Activated CD4-positive, alpha-beta T cell treated with anti-CD3 and anti-CD28 coated beads, Interleukin-2, amount 50 U/mL, for 48 hours (primary cell): ENCODE data around the gene TBX19.
"Not testable (repeated sequence)": the region's sequence is repeated elsewhere in the genome, so short reads cannot be mapped to it uniquely, and the experiment has no call there.

ENCODE experiments used
- DNase-seq, 2 experiments: peaks; one replicate each; pipeline ENCODE4 v3.0.0-alpha.2; 2020

Gene TBX19

DNA sequence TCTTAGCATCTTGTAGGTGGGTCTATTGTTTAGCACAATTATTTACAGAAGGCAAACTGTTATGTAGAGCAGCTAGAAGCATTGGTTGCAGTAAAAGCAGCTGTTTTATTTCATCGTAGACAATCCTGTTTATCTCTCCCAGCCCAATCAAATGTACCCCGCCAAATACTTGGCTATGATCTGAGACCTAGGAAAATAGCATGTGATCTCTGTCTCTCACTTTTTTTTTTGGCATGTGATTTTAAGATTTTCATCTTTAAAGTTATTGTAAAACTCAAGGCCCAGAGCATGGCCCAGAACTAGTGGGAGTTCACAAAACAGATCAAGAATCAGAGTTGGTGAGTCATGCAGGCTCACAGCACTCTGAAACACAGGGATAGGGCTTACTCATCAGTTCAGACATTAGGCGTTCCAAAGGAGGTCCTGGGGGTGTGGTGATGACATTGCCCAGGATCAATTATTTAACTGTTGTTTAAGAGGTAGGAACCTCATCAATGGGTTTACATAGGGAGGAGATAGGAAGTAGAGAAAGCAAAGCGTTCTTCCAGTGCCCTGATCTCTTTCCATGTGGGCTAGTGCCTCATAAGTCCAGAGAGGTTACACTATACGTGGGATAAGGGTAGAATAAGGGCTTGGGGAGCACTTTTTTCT lies 40.2 kb downstream of the TBX19 start:
- DNase-seq = peak; percentile 10 to 32

DNA sequence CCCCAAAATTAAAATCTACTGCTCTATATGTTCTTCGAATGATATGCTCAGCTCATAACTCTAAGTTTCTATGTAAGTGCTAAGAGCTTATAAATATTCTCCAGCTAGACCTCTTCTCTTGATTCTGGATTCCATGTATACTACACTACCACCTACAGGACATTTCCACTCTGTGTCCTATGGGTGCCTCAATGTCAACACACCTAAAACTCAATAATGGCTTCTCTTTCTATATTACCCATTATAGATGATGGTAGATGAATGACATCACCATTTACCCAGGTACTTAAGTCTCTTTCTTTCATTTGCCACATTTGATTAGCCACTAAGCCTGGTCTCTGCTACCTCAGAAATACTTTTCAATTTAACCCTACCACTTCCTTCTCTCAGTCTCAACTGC lies 41.3 kb downstream of the TBX19 start:
- no peak for DNase-seq

DNA sequence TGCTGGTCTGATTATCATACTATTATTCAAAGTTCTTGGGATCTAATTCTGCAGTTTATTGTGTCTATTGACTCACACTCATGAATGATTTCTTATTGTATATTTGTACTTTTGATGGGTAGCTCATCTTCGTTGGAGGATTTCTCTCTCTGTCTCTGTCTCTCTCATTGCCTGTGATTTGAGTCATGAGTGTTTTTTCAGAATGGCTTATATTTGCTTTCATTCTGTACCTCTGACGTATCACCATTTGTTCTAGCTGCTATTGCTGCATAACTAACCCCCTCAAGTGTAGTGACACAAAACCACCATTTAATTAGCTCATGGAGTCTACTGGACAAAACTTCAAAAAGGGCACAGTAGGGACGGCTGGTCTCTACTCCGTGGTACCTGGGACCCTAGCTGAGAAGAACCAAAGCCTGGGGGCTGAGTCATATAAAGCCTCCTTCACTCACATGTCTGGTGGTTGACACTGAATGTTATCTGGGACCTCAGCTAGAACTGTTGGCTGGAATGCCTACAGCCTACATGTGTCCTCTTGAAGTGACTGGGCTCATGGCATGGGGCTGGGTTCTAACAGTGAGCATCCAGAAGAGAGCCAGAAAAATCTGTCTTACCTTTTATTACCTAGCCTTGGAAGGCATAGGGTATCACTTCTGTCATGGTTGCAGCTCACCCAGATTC lies 44.2 kb downstream of the TBX19 start:
- DNase-seq = no peak

DNA sequence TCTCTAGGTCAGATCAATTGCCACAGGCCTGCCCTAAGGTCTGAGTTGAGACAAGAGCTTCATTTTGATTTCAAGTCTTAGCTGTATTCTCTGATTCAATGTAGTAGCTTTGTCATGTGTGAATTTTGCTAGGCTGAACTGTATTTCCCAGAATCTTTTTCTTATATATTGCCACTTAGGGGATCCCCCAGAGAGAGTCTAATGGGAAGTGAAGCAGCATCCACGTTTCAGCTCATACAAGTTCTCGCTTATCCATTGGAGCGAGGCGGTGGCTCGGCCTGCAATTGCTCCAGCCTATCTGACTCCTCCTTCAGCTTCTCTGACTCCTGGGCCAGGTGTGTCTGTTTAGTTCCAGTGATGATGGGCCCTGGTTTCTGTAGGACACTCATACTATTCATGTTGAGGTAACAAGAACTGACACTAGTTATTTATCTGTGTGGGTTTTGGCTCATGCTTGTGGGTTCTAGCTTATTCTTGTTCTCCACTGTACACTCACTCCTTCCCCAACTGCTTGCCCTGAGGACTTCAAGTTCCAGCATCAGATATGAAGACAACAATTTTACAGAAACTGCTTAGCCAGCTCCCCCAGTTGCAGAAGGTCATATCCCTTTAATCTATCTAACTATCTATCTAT lies 48.2 kb downstream of the TBX19 start:
- DNase-seq = no peak

DNA sequence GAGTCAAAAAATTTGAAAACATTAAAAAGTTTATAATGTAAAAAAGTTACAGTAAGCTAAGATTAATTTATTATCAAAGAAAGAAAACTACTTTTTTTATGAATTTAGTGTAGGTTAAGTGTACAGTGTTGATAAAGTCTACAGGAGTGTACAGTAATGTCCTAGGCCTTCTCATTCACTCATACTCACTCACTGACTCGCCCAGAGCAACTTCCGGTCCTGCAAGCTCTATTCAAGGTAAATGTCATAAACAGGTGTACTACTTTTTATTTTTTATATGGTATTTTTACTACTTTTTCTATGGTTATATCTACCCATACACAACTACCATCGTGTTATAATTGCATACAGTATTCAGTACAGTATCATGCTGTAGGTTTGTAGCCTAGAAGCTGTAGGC lies 49.6 kb downstream of the TBX19 start:
- no peak for DNase-seq

DNA sequence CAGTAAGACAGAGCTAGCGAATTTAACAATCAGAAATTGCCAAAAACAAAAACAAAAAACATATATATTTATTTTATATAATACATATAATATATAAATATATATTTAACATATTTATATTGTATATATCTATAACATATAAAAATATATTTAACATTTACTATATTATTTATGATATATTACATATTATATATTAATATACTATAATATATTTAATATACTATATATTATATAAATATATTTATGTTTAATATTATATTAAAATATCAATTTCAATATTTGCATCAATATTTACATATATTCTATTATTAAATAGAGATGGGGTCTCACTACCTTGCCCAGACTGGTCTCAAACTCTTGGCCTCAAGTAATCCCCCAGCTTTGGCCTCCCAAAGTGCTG lies 50.9 kb downstream of the TBX19 start:
- no peak for DNase-seq

DNA sequence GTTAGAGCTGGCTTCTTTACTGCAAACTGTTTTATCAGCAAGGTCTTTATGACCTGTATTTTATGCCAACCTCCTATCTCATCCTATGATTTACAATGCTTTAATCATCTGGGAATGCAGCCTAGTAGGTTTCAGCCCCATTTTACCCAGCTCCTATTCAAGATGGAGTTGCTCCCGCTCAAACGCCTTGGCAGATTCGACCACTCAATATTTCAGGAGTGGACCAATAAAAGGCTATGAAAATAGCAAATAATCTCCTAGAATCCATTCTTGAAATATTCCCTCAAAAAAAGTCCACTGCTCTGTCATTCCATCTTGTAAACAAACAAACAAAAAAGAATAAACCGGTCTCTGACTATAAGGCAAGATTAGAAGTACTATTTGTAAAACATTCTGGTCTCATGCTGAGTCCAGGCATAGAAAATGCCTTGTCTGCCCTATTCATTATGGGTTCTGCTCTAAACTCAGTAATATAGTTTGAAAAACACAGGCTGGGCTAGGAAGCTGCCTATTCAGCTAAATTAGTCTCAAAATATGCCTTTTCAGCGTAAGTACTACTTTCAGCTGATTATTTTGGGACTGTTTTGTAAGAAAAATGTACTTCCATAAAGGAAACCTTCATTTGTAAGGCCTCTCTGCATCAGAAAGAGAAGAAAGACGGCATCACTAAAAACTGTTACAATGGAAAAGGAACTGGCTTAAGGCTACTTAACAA lies 53.0 kb downstream of the TBX19 start:
- DNase-seq = no peak

DNA sequence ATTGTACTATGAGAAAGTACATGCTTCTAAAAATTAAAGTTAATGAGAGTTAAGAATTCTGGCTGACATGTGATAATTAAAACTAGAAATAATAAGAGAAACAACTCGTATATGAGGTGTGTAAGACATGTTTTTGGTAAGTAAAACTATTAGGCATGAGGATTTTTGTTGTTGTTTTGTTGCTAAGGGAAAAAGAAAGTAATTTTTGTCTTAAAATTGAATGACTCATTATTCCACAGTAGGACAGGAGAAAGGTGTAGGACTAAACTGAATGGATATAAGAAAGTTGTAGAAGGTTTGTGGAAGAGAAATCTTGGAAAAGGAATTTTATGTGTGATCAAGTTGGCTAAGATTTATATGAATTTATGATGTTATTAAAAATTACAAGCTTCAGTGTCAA lies 54.8 kb downstream of the TBX19 start:
- DNase-seq = no peak

DNA sequence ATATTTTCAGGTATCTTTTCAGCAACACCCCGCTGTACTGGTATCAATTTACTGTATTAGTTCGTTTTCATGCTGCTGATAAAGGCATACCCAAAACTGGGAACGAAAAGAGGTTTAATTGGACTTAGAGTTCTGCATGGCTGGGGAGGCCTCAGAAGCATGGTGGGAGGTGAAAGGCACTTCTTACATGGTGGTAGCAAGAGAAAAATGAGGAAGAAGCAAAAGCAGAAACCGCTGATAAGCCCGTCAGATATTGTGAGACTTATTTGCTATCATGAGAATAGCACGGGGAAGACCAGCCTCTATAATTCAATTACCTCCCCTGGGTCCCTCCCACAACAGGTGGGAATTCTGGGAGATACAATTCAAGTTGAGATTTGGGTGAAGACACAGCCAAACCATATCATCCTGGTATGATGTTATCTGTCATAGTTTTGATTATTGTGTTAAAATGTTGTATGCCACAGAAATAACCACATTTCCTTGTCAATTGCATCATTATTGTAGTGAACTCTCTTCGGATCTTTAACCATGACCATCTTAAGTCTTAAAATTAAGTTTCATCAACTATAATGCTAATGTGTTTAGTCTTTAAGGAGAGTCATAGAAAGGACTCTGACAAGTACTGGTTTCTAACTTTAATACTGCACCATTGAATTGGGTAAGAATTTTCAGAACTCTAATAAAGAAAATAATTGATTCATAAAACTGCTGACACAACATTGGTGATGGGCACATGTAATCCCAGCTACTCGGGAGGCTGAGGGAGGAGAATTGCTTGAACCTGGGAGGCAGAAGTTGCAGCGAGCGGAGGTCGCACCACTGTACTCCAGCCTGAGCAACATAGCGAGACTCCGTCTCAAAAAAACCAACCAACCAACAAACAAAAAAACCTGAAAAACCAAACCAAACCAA lies 58.2 kb downstream of the TBX19 start:
- no peak for DNase-seq

DNA sequence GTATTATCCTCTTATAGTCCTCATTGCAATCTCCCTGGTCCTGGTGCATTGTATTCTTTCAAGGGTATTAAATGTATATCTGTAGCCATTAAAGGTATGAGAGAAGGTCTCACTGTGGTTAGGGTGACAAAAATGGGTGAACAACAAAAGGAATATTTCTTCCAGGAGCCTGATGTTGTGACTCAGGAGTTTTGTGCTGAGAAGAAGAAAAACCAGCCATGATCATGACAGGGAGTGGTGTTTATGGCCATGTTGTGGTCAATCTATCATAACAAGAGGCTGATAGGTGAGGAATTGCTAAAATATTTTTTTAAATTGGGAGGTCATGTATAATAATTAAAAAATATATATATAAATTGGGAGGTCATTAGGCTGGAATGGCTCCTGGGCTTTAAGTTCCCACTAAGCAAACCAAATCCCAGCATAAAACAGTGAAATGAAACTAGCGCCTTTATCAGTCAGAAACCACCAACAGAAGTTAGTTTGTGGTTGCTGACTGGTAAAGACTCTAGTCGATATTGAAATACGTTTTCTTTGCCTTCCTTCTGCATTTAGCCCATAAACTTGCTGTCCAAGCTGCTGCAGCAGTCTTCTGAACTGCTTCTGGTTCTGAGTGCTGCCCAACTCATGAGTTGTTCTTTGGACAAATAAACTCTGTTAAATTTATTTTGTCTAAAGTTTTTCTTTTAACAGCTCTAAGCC lies 60.3 kb downstream of the TBX19 start:
- no peak for DNase-seq

DNA sequence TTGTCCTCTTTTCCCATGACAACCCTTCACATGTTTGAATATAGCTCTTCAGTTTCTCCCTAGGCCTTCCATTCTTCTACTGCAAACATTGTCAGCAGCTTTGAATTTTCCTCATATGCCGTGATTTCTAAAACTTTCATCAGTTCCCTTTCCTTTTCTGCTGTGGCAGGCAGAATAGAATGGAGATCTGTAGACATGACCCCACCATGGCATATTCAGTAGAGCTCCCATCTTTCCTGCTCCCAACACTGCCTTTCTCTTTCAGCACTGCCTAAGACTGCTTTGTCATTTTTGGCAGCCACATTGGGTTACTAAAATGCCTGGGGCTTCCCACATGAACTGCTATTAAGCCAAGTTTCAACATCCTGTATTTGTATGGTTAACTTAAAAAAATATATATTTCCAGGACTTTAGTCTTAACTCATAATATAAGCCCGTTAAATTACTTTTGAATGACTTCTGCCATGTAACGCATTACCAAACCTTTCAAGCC lies 60.9 kb downstream of the TBX19 start:
- DNase-seq = no peak

DNA sequence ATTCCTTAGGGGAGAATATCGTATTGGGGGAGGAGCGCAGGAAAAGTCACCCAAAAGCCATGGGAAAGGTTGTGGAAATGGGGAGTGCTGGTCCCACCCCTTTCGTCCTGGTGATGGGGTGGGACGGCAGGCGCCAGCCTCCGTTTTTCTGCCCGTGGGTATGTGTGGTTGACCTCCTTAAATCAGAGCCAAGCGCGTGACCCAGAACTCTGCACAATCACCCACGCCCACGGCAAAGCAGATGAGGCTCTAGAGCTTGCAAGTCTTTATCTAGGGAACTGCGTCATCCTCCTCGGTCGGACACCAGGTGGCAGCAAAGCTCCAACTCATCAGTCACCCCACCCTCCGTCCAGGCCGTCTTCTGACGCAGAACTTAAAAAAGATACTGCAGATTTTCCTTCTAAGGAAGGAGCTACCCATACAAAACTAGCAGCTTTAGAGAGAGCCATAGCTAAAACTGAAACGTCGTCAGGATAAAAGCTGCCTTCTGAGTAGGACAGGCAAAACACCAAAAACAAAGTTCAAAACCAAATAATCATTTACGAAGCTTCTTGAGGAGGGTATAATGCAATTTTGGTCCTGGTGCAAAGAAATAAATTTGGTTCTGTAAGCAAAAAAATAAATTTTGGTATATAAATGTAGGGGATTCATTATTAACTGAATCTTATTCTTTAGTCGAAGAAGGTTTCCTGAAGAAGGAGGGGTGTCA lies 62.0 kb downstream of the TBX19 start:
- peak; percentile 87 to 90 for DNase-seq

DNA sequence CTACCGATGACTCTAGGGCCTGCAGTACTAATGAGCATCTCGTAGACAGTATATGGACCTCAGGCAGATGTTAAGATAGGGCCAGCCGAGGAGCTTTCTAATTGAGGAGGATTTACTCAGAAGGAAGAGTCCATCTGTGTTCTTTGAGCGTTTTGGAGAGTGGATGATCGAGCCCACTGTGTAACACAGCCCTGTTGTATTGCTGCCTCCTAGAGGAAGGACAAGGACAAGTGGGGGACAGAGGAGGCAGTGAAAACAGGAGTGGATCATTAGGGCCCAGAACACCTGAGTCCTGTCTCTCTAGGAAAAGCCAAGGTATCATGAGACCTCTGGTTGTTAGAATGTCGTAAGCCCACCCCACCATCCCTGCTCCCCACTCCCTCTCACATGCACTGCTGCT lies 62.9 kb downstream of the TBX19 start:
- no peak for DNase-seq

DNA sequence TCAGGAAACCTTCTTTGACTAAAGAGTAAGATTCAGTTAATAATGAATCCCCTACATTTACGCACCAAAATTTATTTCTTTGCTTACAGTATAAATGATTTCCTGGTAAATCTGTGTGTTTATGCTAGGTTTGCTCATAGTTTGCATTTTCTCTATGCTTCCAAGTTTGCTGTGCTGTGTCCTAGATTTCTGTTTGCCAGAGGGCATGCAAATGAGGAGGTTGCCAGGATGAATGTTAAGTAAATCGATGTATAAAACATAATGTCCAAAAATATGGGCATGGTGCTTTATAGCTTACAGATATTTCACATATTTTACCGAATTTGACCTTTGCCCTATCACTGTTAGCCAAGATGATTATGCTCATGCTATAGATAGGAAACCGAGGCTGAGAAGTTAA lies 63.8 kb downstream of the TBX19 start:
- no peak for DNase-seq

DNA sequence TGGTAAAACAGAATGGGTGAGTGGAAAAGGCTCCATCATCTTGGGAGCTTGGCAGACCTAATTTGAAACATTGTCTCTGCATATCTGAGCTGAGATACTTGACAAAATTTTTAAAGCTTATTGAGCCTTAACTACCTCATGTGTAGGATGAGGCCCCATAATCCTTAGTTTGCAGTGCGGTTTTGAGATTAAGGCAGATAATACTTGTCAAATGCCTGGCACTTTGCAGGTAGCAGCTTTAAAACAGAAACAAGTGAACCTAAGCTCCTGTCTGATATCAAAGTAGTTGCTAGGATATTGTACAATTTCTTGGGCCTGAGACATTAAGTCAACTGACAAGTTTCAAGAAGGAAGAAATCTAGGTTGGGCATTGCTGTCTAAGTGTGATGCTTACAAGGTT lies 65.3 kb downstream of the TBX19 start:
- no peak for DNase-seq

DNA sequence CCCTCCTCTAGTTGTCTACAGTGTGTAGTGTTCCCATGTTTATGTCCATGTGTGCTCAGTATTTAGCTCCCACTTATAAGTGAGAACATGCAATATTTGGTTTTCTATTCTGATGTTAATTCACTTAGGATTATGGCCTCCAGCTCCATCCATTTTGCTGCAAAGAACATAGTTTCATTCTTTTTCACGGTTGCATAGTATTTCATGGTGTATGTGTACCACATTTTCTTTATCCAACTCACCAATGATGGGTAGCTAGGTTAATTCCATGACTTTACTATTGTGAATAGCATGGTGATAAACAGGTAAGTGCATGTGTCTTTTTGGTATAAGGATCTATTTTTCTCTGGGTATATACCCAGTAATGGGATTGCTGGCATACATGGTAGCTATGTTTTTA lies 67.0 kb downstream of the TBX19 start:
- no peak for DNase-seq

DNA sequence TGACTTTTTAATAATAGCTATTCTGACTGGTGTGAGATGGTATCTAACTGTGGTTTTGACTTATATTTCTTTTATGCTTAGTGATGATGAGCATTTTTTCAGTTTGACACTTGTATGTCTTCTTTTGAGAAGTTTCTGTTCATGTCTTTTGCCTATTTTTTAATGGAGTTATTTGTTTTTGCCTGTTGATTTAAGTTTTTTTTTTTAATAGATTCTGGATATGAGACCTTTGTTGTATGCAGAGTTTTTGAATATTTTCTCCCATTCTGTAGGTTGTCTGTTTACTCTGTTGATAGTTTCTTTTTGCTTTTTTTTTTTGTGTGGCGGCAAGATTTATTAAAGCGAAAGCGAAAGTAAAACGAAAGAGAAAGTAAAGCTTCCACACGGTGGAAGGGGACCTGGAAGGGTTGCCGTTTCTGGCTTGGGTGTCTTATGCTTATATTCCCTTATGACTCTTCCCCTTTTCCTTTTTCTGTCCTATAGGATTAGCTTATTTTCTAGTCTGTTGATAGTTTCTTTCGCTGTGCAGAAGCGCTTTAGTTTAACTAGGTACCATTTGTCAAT lies 67.6 kb downstream of the TBX19 start:
- no peak for DNase-seq

DNA sequence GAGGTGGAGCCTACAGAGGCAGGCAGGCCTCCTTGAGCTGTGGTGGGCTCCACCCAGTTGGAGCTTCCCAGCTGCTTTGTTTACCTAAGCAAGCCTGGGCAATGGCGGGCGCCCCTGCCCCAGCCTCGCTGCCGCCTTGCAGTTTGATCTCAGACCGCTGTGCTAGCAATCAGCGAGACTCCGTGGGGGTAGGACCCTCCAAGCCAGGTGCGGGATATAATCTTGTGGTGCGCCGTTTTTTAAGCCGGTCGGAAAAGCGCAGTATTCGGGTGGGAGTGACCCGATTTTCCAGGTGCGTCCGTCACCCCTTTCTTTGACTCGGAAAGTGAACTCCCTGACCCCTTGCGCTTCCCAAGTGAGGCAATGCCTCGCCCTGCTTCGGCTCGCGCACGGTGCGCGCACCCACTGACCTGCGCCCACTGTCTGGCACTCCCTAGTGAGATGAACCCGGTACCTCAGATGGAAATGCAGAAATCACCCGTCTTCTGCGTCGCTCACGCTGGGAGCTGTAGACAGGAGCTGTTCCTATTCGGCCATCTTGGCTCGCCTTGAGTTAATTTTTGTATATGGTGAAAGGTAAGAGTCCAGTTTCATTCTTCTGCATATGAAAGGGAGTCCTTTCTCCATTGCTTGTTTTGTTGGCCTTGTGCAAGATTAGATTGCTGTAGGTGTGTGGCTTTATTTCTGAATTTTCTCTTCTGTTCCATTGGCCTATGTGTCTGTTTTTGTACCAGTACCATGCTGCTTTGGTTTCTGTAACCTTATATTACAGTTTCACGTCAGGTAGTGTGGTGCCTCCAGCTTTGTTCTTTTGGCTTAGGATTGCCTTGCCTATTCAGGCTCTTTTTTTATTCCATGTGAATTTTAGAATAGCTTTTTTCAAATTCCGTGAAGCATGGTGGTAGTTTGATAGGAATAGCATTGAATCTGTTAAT lies 73.9 kb downstream of the TBX19 start:
- DNase-seq = not testable (repeated sequence)

DNA sequence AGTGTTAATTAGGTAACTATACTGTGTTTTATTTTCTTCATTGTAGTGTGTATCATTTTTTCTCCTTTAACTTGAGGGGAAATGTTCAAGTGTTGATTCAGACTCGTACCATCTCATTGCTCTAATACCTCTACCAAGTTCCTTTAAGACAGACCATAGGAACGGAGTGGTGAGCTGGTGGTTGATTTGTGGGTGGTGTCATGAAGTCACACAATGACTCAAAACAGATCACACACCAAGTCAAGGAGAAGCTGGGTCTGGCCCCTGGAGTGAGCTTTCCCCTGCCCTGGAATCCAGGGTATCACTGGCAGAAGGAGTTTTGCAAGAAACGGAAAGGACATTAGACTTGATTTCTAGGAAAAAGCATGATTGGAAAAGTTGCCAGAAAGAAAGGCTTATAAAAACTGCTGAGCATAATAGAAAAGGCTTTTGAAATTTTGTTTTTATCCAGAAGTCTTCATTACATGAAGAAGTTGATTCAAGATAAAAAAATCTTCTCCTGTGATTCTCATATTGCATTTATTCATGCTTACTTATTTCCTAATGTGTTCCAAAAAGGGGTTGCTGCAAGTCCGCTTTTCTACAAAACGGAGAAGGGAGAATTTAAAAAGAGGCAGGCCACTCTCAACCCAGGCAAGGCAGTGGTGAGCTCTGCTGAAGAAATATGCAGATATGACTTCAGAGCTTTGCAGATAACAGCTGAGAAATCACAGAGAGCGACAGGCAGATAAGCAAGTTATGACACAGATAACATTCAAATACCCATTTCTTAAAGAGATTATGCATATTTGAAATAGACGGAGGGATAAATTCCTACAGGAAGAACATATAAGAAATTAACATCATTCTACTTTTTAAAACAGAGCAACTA lies 79.7 kb downstream of the TBX19 start:
- peak; percentile 37 to 62 for DNase-seq
